MM.1S (cell line): ENCODE data around the gene ZBTB7C.

Source experiments
- DNase-seq: peaks from one replicate; pipeline ENCODE4 v3.0.0-alpha.2; 2015
- H2AFZ ChIP-seq: fragments of 300-600 bp; sonication (generic); 2 replicates; pipeline ENCODE4 v1.6.0; 2016; ENCODE audit warnings: antibody characterized with exemption, low read length
- H3F3A ChIP-seq: fragments of 300-600 bp; sonication (generic); 2 replicates; pipeline ENCODE4 v1.6.1; 2016; ENCODE audit warnings: mild to moderate bottlenecking, antibody characterized with exemption, low read length, moderate library complexity, mixed read lengths; ENCODE audit not compliant: insufficient read depth
- H3K27ac ChIP-seq: fragments of 300-600 bp; sonication (generic); 2 replicates; pipeline ENCODE4 v1.5.1; 2016; ENCODE audit warnings: mild to moderate bottlenecking, low read length
- H3K27me3 ChIP-seq: fragments of 300-600 bp; sonication (generic); replicated peaks from 2 replicates; pipeline ENCODE4 v1.6.0; 2016; ENCODE audit warnings: low read length; ENCODE audit not compliant: insufficient read depth
- H3K36me3 ChIP-seq: fragments of 300-600 bp; sonication (generic); replicated peaks from 2 replicates; pipeline ENCODE4 v1.6.1; 2016; ENCODE audit warnings: mild to moderate bottlenecking, low read length, mixed read lengths; ENCODE audit not compliant: insufficient read depth
- H3K4me1 ChIP-seq: fragments of 300-600 bp; sonication (generic); 2 replicates; pipeline ENCODE4 v1.6.1; 2016; ENCODE audit warnings: low read length, mixed read lengths
- H3K4me2 ChIP-seq: fragments of 300-600 bp; sonication (generic); 2 replicates; pipeline ENCODE4 v1.6.0; 2016; ENCODE audit warnings: low read depth, low read length
- H3K4me3 ChIP-seq: fragments of 300-600 bp; sonication (generic); 2 replicates; pipeline ENCODE4 v1.5.1; 2016; ENCODE audit warnings: low read length, mixed read lengths
- H3K79me2 ChIP-seq: fragments of 300-600 bp; sonication (generic); 2 replicates; pipeline ENCODE4 v1.6.1; 2016; ENCODE audit warnings: mixed run types, low read length, mixed read lengths
- H3K9ac ChIP-seq: fragments of 300-600 bp; sonication (generic); 2 replicates; pipeline ENCODE4 v1.6.1; 2016; ENCODE audit warnings: low read length, mixed read lengths
- H3K9me2 ChIP-seq: fragments of 300-600 bp; sonication (generic); replicated peaks from 2 replicates; pipeline ENCODE4 v1.6.1; 2016; ENCODE audit warnings: mild to moderate bottlenecking, low read length, mixed read lengths; ENCODE audit not compliant: insufficient read depth
- H3K9me3 ChIP-seq: fragments of 300-600 bp; sonication (generic); replicated peaks from 2 replicates; pipeline ENCODE4 v1.6.1; 2016; ENCODE audit warnings: mild to moderate bottlenecking, low read length, mixed read lengths; ENCODE audit not compliant: insufficient read depth
- H4K20me1 ChIP-seq: fragments of 300-600 bp; sonication (generic); 2 replicates; pipeline ENCODE4 v1.6.1; 2016; ENCODE audit warnings: mild to moderate bottlenecking, low read length, moderate library complexity, mixed read lengths; ENCODE audit not compliant: insufficient read depth
- CTCF ChIP-seq: fragments of 300-600 bp; sonication (generic); IDR thresholded peaks from 2 replicates; pipeline ENCODE4 v1.5.1; 2016; ENCODE audit warnings: antibody characterized with exemption, low read length, mixed read lengths
- EZH2 ChIP-seq: fragments of 300-600 bp; sonication (generic); optimal IDR thresholded peaks from 2 replicates; pipeline ENCODE3; 2017; ENCODE audit warnings: low read depth, mild to moderate bottlenecking, antibody characterized with exemption, low read length, mixed read lengths
- EZH2phosphoT487 ChIP-seq: fragments of 300-600 bp; sonication (generic); IDR thresholded peaks from 2 replicates; pipeline ENCODE4 v1.6.1; 2018; ENCODE audit warnings: antibody characterized with exemption, low read length

ZBTB7C gene

GRCh38 chr18:48260237-48260636, 148.9 kb downstream of the ZBTB7C start:
- H3K27me3 ChIP-seq = no peaks in the 10 kb centered on the region
- H3K27ac ChIP-seq = no peak overlapping the region
- no peaks in the 10 kb centered on the region for H3K79me2 ChIP-seq
- H3K4me1 ChIP-seq = no peaks in the 10 kb centered on the region
- no peak overlapping the region for H3K4me3 ChIP-seq
- H3F3A ChIP-seq = no peaks in the 10 kb centered on the region
- no peak overlapping the region for H3K4me2 ChIP-seq
- no peaks in the 10 kb centered on the region for H3K9me3 ChIP-seq
- H3K36me3 ChIP-seq = no peaks in the 10 kb centered on the region
- H4K20me1 ChIP-seq = no peaks in the 10 kb centered on the region
- TF ChIP-seq EZH2phosphoT487 (no peak), CTCF (no peak), EZH2 (no peak)
- no peaks in the 10 kb centered on the region for H3K9me2 ChIP-seq
- H3K9ac ChIP-seq = no peak overlapping the region
- no peak for DNase-seq
- H2AFZ ChIP-seq = no peak overlapping the region

DNA sequence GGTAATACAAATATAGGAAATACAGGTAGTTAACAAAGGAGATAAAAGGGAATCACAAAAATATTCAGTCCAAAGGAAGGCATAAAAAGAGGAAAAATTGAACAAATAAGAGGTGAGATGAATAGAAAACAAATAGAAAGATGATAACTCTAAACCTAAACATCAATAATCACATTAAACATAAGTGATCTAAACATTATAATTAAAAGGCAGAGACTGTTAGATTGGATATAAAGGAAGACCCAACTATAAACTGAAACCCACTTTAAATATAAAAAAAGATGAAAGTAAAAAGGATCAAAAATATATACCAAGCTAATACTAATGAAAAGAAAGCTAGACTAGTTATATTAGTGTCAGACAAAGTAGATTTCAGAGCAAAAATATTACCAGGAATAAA, 152.3 kb downstream of the ZBTB7C start:
- Histone ChIP-seq H3K4me1 (no peaks in the 10 kb centered on the region), H3K9ac (no peak overlapping the region), H3K4me2 (no peak overlapping the region), H3K4me3 (no peak overlapping the region), H3K36me3 (no peaks in the 10 kb centered on the region), H3K27ac (no peak overlapping the region), H4K20me1 (no peaks in the 10 kb centered on the region), H3K9me3 (no peaks in the 10 kb centered on the region), H3K79me2 (no peaks in the 10 kb centered on the region), H3F3A (no peaks in the 10 kb centered on the region), H2AFZ (no peak overlapping the region), H3K9me2 (no peaks in the 10 kb centered on the region), H3K27me3 (no peaks in the 10 kb centered on the region)
- no peak for TF ChIP-seq CTCF
- TF ChIP-seq EZH2phosphoT487 = no peak
- no peak for DNase-seq

DNA sequence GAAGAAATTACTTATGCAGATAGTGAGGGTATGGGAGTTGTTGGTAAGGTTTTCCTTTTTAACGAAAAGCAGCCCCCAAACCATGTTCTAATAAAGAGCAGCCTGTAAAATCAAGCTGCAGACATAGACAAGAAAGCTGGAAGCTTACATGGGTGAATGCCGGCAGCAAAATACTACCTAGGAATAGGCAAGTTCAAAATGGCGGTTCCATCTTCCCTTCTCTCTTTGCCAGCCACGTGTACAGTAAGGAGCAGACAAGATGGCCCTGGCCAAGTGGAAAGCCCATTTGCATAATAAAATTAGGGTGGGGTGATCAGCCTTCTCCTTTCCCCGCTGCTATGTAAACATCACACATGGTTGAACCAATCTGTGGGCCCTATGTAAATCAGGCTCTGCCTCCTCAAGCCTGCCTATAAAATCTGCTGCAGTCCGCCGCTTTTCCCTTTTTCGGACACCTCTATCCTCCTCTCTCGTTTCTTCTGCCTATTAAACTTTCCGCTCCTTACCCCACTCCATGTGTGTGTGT, 155.0 kb downstream of the ZBTB7C start:
- no peaks in the 10 kb centered on the region for H3K4me1 ChIP-seq
- no peak overlapping the region for H2AFZ ChIP-seq
- no peak for TF ChIP-seq EZH2phosphoT487
- no peak for TF ChIP-seq CTCF
- no peak for TF ChIP-seq EZH2
- no peaks in the 10 kb centered on the region for H3K79me2 ChIP-seq
- no peaks in the 10 kb centered on the region for H3K9me3 ChIP-seq
- H3K9me2 ChIP-seq = no peaks in the 10 kb centered on the region
- no peak overlapping the region for H3K27ac ChIP-seq
- H3K36me3 ChIP-seq = no peaks in the 10 kb centered on the region
- no peaks in the 10 kb centered on the region for H4K20me1 ChIP-seq
- no peaks in the 10 kb centered on the region for H3F3A ChIP-seq
- H3K4me3 ChIP-seq = no peak overlapping the region
- no peak overlapping the region for H3K9ac ChIP-seq
- no peaks in the 10 kb centered on the region for H3K27me3 ChIP-seq
- DNase-seq = no peak
- H3K4me2 ChIP-seq = no peak overlapping the region
